DMS53 treated with DMSO at 0.1 percent for 48 hours (cell line): ENCODE results near the gene SUSD3.

Experiments
- DNase-seq: peaks from one replicate; lab custom pipeline; 2025; ENCODE audit not compliant: unreplicated experiment; lab: John Stamatoyannopoulos, UW

The SUSD3 gene

DNA sequence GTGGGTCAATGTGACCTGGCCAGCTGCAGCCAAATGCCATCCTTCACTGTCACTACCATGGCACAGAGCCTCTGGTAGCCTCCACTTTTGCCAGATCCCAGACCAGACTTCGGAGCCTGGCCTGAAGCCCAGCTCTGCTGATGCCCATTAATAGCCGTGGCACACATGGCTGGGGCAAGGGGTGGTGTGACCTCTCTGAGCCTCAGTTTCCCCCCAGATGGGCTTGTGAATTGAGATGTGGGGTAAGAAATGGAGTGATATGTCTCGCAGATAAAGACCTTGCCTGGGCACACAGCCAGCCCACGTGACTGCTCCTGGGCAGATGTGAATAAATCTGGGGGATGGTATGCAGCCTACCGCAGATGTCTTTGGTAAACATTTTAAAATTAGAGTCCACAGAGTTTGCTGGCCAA is 13.9 kb downstream of the SUSD3 start:
- no peak for DNase-seq

DNA sequence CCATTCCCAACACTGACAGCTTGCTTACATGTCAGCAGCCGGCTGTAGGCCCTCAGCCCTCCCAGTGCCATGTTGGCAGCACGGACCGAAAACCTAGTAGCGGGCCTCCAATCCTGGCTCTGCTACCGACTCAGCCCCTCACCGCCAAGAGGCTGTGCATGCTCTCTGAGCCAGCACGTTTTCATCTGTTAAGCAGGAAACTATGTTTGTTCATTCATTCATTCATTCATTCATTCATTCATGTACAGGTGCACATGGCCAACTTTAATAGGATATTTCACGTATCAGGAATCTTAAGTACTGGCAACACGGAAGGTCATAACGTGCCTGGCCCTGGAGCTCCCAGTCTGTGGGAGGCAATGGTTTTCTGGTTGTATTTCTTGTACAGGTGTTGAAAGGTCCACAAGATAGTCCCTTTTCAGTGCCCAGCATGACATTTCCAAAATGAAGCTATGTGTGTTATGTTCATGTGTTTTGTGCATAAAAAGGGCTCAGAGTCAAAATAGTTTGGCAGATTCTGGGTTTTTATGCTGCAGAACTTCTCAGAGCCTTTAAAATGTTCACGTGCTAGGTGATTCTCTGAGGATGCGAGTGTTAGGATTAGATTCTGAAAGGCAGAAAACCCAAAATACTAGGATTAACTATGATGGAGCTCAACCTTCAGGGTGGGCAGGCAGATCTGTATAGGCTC is 17.7 kb downstream of the SUSD3 start:
- DNase-seq, result no peak

DNA sequence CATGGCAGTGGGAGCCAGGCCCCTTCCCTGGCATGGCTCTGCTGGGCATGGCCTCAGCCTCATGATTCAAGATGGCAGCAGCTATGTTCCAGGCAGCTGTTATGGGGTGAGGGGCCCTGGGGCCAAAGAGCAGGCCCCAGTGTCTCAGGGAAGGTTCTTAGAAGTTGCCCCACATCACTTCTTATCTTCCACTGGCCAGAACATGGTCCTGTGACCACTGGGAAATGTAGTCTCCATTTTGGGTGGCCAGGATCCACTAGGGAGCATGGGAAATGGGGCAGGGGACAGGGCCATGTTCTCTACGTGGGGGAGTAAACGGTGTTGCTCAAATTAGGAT is 18.3 kb downstream of the SUSD3 start:
- no peak for DNase-seq

DNA sequence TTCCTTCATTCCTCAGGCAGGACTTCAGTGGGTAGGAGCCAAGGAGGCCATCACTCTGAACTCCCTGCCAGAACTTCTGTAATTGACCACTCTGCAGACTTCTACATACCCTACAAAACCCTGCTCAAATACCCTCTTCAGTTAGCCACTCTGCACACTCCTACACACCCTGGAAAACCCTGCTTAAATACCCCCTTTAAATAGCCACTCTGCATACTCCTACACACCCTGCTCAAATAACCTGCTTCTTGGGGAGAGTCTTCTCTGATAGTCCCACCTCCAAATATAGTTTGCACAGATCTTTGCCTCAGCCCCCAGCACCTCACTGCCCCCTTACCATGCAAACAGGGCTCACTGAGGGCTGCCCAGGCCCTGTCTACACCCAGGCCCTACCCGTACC is 18.9 kb downstream of the SUSD3 start:
- no peak for DNase-seq

DNA sequence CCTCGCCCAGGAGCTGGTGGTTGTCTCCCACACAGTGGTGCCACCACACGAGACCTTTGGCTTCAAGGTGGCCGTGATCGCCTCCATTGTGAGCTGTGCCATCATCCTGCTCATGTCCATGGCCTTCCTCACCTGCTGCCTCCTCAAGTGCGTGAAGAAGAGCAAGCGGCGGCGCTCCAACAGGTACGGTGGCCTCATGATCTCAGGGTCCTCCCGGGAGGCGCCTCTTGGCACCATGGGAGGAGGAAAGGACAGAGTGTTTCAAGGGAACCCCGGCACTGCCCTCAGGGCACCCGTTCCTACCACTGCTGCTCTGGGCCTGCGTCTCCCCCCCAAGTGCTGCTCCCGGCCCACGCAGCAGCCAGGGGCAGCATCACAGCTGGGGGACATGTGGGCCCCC is 19.3 kb downstream of the SUSD3 start:
- DNase-seq, result no peak

DNA sequence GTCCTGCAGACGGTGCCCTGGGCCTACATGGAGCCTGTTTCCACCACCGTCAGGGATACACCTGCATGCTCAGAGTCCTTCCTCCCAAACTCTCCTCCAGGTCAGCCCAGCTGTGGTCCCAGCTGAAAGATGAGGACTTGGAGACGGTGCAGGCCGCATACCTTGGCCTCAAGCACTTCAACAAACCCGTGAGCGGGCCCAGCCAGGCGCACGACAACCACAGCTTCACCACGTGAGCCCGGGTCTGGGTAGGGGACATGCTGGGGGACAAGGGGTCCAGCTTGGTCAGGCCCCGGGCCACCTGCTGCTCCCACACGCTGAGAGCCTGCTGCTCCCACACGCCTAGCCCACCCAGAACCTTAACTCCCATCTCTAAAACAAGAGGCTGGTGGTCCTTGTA is 20.9 kb downstream of the SUSD3 start:
- DNase-seq, result no peak

DNA sequence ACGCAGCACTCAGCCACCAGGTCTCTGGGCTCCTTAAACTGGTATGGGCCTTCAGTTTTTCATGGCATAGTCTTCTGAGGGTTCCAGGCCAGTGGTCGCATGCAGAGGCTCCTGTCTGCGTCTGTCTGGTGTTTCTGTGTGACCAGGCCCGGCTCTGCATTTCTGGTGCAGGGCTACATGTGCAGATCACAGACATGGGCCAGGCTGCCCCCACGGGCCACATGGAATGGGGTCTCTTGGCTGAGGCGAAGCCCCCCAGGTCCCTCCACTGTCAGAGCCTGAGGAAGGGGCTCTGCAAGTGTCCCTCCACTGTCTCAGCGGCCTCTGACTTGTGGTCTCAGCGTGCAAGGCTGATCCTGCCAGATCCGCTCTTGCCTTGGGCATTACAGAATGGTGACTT is 21.9 kb downstream of the SUSD3 start:
- DNase-seq, result no peak

DNA sequence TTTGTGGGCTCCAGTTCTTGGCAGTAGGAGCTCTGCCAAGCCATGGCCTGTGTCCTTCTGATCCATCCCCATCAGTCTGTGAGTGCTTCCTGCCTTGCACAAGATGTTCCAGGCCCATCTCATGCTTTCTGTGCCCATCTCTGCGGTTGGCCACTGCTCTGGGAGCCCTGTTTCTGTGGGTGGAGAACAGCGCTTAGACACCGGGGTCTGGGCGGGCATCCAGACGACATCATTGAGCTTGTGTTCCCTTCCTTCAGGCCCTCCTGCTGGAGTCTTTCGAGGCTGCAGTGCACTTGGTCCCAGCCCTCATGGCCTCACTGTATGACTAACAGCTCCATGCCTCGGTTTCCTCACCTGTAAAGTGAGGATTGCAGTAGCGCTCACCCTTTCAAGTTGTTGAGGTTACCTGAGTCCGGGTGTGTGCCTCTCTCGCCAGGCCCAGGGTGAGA is 22.6 kb downstream of the SUSD3 start:
- DNase-seq, result no peak

DNA sequence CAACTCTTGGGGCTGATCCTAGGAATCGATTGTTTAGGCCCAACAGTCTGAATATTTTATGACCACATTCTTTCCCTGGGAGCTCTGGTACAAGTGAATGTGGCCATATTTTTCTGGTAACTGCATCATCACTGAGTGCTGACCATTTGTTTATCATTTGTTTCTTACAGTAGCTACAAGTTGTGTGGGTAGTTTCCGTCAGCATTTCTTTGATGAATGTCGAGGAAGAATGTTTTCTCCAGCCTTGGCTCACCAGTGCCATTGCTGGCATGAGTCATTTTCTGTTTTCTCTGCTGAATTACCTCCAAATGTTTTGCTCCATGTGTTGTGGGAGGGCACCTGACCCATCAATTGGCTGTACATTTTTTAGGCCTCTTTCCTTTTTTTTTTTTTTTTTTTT is 23.4 kb downstream of the SUSD3 start:
- no peak for DNase-seq

DNA sequence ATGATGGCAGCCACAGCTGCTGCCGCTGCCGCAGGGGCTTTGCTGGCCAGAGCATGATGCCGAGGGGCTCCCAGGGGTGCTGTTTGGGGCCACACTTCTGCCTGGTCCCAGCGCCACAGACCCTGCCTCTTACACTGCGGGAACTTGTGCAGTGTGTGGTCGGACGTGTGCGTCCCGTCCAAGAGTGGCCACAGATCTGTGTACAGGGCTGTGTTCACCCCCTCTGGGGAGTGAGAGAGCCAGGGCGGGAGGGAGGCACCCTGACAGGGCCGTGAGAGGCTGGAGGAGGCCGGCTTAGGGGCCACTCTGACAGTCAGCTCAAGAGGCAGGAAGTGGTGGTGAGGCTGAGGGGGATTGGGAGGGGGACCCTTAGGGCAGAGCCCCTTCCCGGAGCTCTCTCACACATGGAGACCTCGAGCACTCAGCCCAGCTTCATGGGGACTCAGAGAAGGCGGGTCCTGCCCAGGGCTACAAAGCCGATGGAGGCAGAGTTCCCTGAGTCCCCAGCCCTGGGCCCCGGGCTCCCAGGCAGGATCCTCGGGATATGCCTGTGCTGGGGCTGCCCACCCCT is 24.4 kb downstream of the SUSD3 start:
- no peak for DNase-seq

DNA sequence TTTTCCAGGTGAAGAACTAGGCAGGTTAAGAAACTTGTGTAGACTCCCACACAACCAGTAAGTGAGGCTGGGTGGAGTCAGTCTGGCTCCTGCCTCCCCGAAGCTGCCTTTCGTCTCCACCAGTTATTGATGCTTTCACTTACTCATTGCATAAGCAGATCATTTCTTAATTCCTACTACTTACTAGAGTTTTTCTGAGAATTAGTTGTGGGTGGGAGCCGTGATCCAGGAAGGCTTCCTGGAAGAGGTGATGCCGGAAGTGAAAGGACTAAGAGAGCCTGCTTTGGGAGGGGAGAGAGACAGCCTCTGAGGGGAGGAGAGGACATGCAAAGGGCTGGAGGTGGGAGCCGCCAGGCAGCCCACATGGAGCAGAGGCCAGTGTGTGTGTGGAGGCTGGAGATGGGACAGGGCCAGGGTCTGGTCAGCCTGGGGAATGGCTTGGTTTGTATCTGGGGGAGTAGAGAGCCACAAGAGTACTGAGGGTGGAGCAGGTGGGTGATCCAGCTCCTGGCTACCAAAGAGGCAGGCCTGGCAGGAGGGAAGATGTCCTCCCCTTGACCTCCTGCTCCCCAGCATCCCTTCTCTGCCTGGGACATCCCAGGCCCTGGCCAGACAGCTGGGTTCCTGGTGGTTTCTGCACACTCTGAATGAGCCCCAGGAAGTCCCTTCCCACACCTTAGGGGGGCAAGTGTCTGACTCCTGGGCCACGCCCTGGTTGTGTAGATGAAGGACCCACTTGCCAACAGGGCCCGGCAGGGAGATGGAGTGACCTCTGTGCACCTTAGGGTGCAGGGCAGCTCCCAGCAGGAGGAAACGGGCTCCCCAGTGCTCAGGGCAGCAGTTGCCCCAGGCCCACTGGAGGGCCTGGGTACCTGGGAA is 25.3 kb downstream of the SUSD3 start:
- no peak for DNase-seq

DNA sequence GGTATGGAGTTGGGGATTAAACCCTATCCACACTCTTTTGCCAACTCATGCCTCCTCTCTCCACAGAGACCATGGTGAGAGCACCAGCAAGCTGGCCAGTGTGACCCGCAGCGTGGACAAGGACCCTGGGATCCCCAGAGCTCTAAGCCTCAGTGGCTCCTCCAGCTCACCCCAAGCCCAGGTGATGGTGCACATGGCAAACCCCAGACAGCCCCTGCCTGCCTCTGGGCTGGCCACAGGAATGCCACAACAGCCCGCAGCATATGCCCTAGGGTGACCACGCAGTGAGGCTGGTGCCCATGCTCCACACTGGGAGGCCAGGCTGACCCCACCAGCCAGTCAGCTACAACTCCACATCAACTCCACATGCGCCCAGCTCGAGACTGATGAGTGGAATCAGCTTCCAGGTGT is 26.0 kb downstream of the SUSD3 start:
- DNase-seq, result no peak

DNA sequence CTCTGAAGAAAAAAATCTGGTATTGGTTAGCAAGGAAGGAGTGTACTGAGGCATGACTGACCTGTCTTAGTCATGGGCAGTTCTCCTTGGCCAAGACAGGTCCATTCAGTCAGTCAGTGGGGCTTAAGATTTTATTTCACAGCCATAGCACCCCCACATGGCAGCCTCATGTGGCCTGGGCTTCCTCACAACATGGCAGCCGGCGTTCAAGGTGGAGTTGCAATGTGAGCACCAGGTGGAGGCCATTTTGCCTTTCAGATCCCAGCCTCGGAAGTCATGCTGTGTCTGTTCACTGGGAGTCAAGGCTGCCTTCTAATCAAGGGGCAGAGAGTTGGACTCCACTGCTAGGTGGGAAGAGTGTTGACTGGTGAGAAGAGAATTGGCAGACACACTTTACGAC is 27.2 kb downstream of the SUSD3 start:
- no peak for DNase-seq

DNA sequence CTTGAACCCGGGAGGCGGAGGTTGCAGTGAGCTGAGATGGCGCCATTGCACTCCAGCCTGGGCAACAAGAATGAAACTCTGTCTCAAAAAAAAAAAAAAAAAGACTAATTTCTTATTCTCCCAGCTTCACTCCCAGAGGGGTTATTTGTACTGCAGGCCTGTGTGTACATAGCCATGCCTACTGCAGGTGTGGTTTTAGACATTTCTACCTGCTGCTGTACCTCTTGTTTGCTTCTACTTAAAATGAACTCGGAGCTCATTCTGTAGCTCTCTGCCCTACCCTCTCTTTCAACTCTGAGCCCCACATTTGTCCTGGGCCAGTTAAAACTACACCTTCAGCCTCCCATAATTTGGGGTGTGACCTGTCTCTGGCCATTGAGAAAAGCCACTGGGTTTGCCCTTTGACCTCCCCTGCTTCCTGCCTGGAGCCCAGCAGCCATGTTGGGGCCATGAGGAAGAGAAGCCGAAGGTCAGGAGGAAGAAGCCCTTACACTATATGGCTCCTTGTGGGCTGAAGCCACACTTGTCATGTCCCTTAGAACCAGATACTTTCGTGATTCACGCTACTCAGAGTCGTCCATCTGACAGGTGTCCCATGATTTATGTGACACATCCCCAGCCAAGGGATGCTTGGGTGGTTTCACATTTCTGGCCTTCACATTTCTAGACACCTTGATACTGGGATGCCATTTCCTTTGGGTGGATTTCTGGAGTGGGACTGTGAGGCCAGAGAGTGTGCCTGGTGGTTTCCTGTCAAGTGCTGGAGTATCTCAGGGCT is 28.1 kb downstream of the SUSD3 start:
- DNase-seq, result no peak

DNA sequence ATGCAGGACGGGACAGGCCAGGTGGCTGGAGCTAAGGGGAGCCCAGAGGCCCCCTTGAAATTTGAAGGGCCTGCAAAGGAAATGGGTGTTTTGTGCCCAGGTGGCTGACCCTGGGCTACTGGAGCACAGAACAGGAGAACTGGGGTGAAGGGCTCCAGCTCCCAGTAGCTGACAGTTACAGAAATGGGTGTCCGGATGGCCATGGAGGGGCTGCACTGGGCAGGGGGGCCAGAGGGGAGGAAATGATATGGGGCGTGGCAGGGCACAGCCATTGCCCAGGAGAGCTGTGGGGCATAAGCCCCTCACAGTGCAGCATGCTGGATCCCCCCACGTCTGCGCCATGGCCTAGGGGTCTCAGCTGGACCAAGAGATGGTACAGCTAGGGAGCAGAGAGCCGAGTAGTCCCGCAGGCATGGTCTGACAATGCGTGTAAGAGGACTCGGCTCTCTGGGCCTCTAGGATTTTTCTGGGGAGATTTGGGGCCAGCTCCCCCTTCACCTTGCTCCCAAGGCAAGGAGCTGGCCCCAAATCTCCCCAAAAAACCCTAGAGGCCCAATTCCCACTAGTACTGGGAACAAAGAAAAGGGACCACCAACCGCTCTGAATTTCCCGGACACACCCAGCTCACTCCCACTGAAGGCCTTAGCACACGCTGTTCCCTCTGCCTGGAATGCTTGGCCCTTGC is 29.6 kb downstream of the SUSD3 start:
- DNase-seq, result no peak

DNA sequence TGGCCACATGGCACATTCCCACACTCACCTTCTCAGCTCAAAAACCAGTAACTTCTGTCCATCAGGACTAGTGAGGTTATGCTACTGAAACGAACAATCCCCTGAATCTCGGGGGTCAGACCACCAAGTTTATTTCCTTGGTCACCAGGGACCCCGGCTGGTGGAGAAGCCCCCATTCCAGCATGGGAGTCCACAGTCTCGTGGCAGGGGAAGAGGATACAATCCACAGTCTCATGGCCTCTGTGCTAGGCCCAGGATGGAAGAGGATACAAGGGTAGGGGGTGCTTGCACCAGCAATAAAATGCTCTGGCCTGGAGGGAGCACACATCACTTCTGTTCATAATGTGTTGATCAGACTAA is 30.1 kb downstream of the SUSD3 start:
- DNase-seq, result no peak

DNA sequence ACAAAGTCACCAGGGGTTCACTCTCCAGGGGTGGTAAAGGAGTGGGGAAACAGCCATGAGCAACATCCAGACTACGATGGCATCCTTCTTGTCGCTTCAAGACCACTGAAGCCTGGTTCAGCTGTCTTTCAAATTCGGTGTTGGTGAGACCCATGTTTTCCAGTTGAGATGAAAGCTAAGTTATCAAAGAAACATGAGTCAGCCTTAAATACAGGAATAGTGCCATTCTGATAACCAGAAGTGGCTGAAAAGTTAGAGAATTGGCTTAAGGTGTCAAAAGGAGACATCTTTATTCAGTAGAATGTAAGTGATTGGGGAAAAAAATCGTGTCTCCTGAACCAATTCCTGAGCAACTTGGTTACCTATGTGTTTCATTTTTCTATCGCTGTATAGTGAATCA is 30.5 kb downstream of the SUSD3 start:
- no peak for DNase-seq

DNA sequence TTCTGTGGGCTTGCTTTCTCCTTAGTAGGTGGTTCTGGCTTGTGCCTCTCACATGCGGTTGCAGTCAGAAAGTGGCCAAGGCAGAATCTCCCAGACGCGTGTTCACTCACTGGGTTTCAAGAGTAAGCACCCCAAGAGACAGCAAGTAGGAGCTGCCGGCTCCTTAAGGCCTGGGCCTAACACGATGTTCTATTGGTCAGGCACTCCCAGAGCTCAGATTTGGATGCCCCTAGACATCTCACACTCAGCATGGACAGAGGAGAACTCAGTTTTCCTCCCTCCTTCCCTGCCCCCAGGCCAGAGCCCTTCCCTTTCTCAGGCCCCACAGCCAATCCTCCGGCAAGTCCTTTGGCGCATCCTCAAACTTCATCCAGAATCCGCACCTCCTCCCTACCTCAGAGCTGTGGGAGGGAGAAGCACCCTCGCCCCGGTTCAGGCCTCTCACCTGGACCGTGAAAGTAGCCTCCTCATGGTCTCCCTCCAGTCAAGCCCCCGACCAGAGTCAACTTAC is 31.0 kb downstream of the SUSD3 start:
- DNase-seq, result no peak

DNA sequence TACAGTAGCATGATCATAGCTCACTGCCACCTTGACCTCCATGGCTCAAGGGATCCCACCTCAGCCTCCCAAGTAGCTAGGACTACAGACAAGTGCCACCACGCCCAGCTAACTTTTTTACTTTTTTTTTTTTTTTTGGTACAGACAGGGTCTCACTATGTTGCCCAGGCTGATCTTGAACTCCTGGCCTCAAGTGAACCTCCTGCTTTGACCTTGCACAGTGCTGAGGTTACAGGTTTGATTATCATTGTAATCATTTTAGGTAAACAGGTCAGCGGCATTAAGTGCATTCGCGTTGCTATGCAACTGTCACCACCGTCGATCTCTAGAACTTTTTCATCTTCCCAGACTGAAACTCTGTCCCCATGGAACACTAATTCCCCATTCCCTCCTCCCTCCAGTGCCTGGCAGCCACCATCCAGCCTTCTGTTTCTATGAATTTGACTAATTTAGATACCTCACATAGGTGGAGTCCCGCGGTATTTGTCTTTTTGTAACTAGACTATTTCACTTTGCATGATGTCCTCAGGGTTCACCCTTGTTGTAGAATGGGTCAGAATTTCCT is 31.7 kb downstream of the SUSD3 start:
- no peak for DNase-seq

DNA sequence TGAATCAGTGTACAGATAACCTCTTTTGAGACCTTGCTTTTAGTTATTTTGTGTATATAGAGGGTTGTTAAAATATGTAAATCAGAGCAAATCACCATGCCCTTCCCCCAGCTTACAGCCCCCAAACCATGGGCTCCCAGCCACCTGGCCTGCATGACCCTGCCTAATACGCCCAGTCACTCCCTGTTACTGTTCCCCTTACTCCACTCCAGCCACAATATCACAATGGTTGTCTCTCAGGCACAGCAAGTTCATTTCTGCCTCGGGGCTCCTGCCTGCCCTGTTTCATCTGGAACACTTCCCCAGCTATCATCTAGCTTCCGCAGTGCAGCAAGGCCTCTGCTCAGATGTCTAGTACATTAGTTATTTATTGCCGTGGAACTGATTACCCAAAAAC is 32.6 kb downstream of the SUSD3 start:
- DNase-seq, result no peak
